Loucy (cell line): Measurements from ENCODE around the gene THSD8.

ENCODE experiments used
- H2AFZ ChIP-seq: fragments of 200-600 bp; sonication (generic); 2 replicates; pipeline ENCODE4 v1.6.0; 2016; ENCODE audit warnings: antibody characterized with exemption, mild to moderate bottlenecking, low read length, moderate library complexity
- H3F3A ChIP-seq: fragments of 200-600 bp; 2 replicates; pipeline ENCODE4 v1.6.0; 2016; ENCODE audit warnings: antibody characterized with exemption, low read depth, mild to moderate bottlenecking
- H3K27me3 ChIP-seq: fragments of 200-600 bp; sonication (generic); 2 replicates; pipeline ENCODE4 v1.6.1; 2014; ENCODE audit warnings: low read length, mild to moderate bottlenecking; ENCODE audit not compliant: insufficient read depth, poor library complexity, severe bottlenecking
- H3K36me3 ChIP-seq: fragments of 200-600 bp; sonication (generic); 2 replicates; pipeline ENCODE4 v1.6.1; 2016; ENCODE audit warnings: low read length; ENCODE audit not compliant: insufficient read depth
- H3K4me1 ChIP-seq: fragments of 200-600 bp; sonication (generic); 2 replicates; pipeline ENCODE4 v1.5.1; 2014; ENCODE audit warnings: low read length, mild to moderate bottlenecking; ENCODE audit not compliant: insufficient read depth, poor library complexity, severe bottlenecking
- H3K4me2 ChIP-seq: fragments of 200-600 bp; sonication (generic); 2 replicates; pipeline ENCODE4 v1.6.0; 2014; ENCODE audit warnings: antibody characterized with exemption, low read length, low read depth, mild to moderate bottlenecking; ENCODE audit not compliant: poor library complexity, severe bottlenecking
- H3K4me3 ChIP-seq: fragments of 200-600 bp; sonication (generic); 2 replicates; pipeline ENCODE4 v1.5.1; 2014; ENCODE audit warnings: low read length, mild to moderate bottlenecking, mixed read lengths; ENCODE audit not compliant: poor library complexity, severe bottlenecking
- H3K79me2 ChIP-seq: fragments of 200-600 bp; sonication (generic); 2 replicates; pipeline ENCODE4 v1.6.1; 2014; ENCODE audit warnings: low read length; ENCODE audit not compliant: insufficient read depth
- H3K9ac ChIP-seq: fragments of 200-600 bp; sonication (generic); 2 replicates; pipeline ENCODE4 v1.6.0; 2014; ENCODE audit warnings: mild to moderate bottlenecking, low read depth, low read length, moderate library complexity; ENCODE audit not compliant: poor library complexity, severe bottlenecking
- H3K9me2 ChIP-seq: fragments of 200-600 bp; sonication (generic); replicated peaks from 2 replicates; pipeline ENCODE4 v1.6.1; 2016; ENCODE audit warnings: low read depth, low read length, mixed read lengths
- H3K9me3 ChIP-seq: fragments of 200-600 bp; sonication (generic); 2 replicates; pipeline ENCODE4 v1.6.1; 2014; ENCODE audit warnings: mild to moderate bottlenecking, antibody characterized with exemption, low read length, low read depth; ENCODE audit not compliant: insufficient read depth
- H4K20me1 ChIP-seq: fragments of 200-600 bp; sonication (generic); 2 replicates; pipeline ENCODE4 v1.6.0; 2014; ENCODE audit warnings: antibody characterized with exemption, low read length, mild to moderate bottlenecking; ENCODE audit not compliant: insufficient read depth, poor library complexity, severe bottlenecking
- CTCF ChIP-seq: fragments of 200-600 bp; sonication (generic); conservative IDR thresholded peaks from 2 replicates; pipeline ENCODE4 v1.5.1; 2014; ENCODE audit warnings: mild to moderate bottlenecking, antibody characterized with exemption, low read length
- EZH2phosphoT487 ChIP-seq: fragments of 200-600 bp; IDR thresholded peaks from 2 replicates; pipeline ENCODE4 v1.6.1; 2018; ENCODE audit warnings: antibody characterized with exemption, mild to moderate bottlenecking, moderate library complexity, borderline replicate concordance

Gene THSD8

GRCh38 chr19:12802267-12803106 lies 618 bp downstream of the THSD8 start:
- H4K20me1 ChIP-seq, result peaks cover 15% of the 10 kb centered on the region
- no peak for TF ChIP-seq CTCF
- TF ChIP-seq EZH2phosphoT487, result no peak
- no peaks in the 10 kb centered on the region for H3F3A ChIP-seq
- peak overlapping the region; percentile 89 for H3K4me3 ChIP-seq
- peak overlapping the region; percentile 88 for H3K4me2 ChIP-seq
- peaks cover 6% of the 10 kb centered on the region; the same call in 1 of the 2 replicates for H3K36me3 ChIP-seq
- H3K79me2 ChIP-seq, result peaks cover 45% of the 10 kb centered on the region
- H2AFZ ChIP-seq, result peak overlapping the region; percentile 95
- peak overlapping the region; percentile 93 for H3K9ac ChIP-seq
- no peaks in the 10 kb centered on the region for H3K27me3 ChIP-seq
- no peaks in the 10 kb centered on the region for H3K9me2 ChIP-seq
- H3K9me3 ChIP-seq, result no peaks in the 10 kb centered on the region
- peaks cover 29% of the 10 kb centered on the region for H3K4me1 ChIP-seq

DNA sequence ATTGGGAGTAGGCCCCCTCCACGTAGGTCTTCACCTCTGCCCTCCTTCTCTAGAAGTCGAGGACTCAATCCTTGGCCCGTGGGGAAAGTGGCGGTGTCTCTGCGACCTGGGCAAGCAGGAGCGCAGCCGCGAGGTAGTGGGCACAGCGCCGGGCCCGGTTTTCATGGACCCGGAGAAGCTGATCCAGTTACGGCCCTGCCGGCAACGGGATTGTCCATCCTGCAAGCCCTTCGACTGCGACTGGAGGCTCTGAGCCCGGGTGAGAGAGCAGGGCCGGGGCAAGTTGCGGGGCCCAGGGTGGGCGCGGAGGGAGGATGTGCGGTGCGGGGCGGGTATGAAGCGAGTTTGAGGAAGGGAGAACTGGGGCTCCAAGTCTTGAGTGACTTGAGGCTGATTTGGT lies 2.2 kb downstream of the THSD8 start:
- H3K36me3 ChIP-seq, result peaks cover 6% of the 10 kb centered on the region; the same call in 1 of the 2 replicates
- no peak overlapping the region for H3K4me3 ChIP-seq
- H3K9ac ChIP-seq, result no peak overlapping the region
- H4K20me1 ChIP-seq, result peaks cover 15% of the 10 kb centered on the region
- peaks cover 46% of the 10 kb centered on the region for H3K79me2 ChIP-seq
- no peaks in the 10 kb centered on the region for H3K9me3 ChIP-seq
- TF ChIP-seq EZH2phosphoT487 (no peak), CTCF (no peak)
- H3K9me2 ChIP-seq, result no peaks in the 10 kb centered on the region
- H3F3A ChIP-seq, result no peaks in the 10 kb centered on the region
- H3K27me3 ChIP-seq, result no peaks in the 10 kb centered on the region
- no peak overlapping the region for H2AFZ ChIP-seq
- H3K4me2 ChIP-seq, result no peak overlapping the region
- H3K4me1 ChIP-seq, result peaks cover 29% of the 10 kb centered on the region

- H4K20me1 ChIP-seq, result no peaks in the 10 kb centered on the region
- TF ChIP-seq CTCF (0 out of 2 replicates have a peak, but pooled peaks have one; percentile 11), EZH2phosphoT487 (no peak)
- peak within 1 kb of the TSS; percentile 93 for H3K9ac ChIP-seq
- H2AFZ ChIP-seq, result peak within 1 kb of the TSS; percentile 96
- no peaks in the 10 kb centered on the region for H3K36me3 ChIP-seq
- H3K4me1 ChIP-seq, result peaks cover 19% of the 10 kb centered on the region
- peaks cover 24% of the 10 kb centered on the region for H3K79me2 ChIP-seq
- no peaks in the 10 kb centered on the region for H3K9me2 ChIP-seq
- no peaks in the 10 kb centered on the region for H3F3A ChIP-seq
- no peaks in the 10 kb centered on the region for H3K27me3 ChIP-seq
- peak within 1 kb of the TSS; percentile 94 for H3K4me3 ChIP-seq
- no peaks in the 10 kb centered on the region for H3K9me3 ChIP-seq
- H3K4me2 ChIP-seq, result peak within 1 kb of the TSS; percentile 94
These were observed 4.6 kb downstream of the THSD8 start, which contains the start of gene RNASEH2A for GRCh38 chr19:12806242-12807081. RNASEH2A (plus strand) TSS chr19:12806584; CDS start chr19:12806674, 90 bp downstream.
